Activated naive CD4-positive, alpha-beta T cell treated with anti-CD3 and anti-CD28 coated beads, Interleukin-2, amount 50 U/mL, for 72 hours (primary cell): ENCODE measurements around the gene FAM20C. TPM values are rescaled to one million over a fixed set of nuclear protein-coding genes. Genes with fewer than 3 reads are reported as not detected.
"Not testable (repeated sequence)": the region's sequence is repeated elsewhere in the genome, so short reads cannot be mapped to it uniquely, and the experiment has no call there.

Source experiments
- ATAC-seq, 2 donors: fragments of 150-1000 bp; cut with Tn5 transposase; 2 replicates each; pipeline ENCODE4 v1.10.0; 2021; ENCODE audit warnings: mild to moderate bottlenecking in 2 of 2, moderate library complexity in 2 of 2
- DNase-seq, 2 donors: peaks; one replicate each; pipeline ENCODE4 v3.0.0; 2021 to 2022; ENCODE audit warnings: low spot score in 2 of 2
- H3K27ac Mint-ChIP-seq, 2 donors: one replicate each; pipeline ENCODE4 v1.8.0; 2022; ENCODE audit warnings: mild to moderate bottlenecking in 2 of 2, mixed read lengths in 2 of 2
- H3K36me3 Mint-ChIP-seq, 2 donors: one replicate each; pipeline ENCODE4 v1.8.0; 2022; ENCODE audit warnings: mixed read lengths in 2 of 2
- H3K9me3 Mint-ChIP-seq, 2 donors: one replicate each; pipeline ENCODE4 v1.8.0; 2022; ENCODE audit warnings: mixed read lengths in 2 of 2
- total RNA-seq, 2 donors: library from RNA; stranded (reverse); gene quantifications; one replicate each; pipeline ENCODE4 v1.2.3, GENCODE V29; 2022

Gene FAM20C
- total RNA-seq, 2 donors from 2014 or later, result 0.53 TPM; not detected in 1

- Mint-ChIP-seq H3K9me3 (no peaks in the 10 kb centered on the region), H3K36me3 (no peaks in the 10 kb centered on the region), H3K27ac (no peak within 1 kb of the TSS)
- DNase-seq, result peak in 1 of 2 donors; percentile 28
- ATAC-seq, result no peak
These were observed 97.6 kb downstream of the FAM20C start, which contains the start of gene FOXL3 for GRCh38 chr7:289756-290553. Gene FOXL3 (plus strand): TSS chr7:290170. CDS start chr7:290170, 0 bp downstream.

- DNase-seq (peak in 1 of 2 donors; percentile 23), ATAC-seq (no peak)
- no peak overlapping the region for H3K27ac Mint-ChIP-seq
- no peaks in the 10 kb centered on the region for H3K36me3 Mint-ChIP-seq
- H3K9me3 Mint-ChIP-seq, result no peaks in the 10 kb centered on the region
These were observed 98.4 kb downstream of the FAM20C start for GRCh38 chr7:290554-291372.

GRCh38 chr7:291373-292092 lies 99.2 kb downstream of the FAM20C start:
- Mint-ChIP-seq H3K9me3 (no peaks in the 10 kb centered on the region), H3K36me3 (no peaks in the 10 kb centered on the region), H3K27ac (no peak overlapping the region)
- ATAC-seq (no peak), DNase-seq (no peak)

- ATAC-seq (no peak), DNase-seq (no peak)
- H3K9me3 Mint-ChIP-seq, result no peaks in the 10 kb centered on the region
- H3K27ac Mint-ChIP-seq, result no peak overlapping the region
- H3K36me3 Mint-ChIP-seq, result no peaks in the 10 kb centered on the region
These were observed 99.9 kb downstream of the FAM20C start for GRCh38 chr7:292226-292625.

GRCh38 chr7:292826-293225 lies 100.5 kb downstream of the FAM20C start:
- no peaks in the 10 kb centered on the region for H3K9me3 Mint-ChIP-seq
- DNase-seq, result no peak
- H3K36me3 Mint-ChIP-seq, result no peaks in the 10 kb centered on the region
- H3K27ac Mint-ChIP-seq, result no peak overlapping the region
- ATAC-seq, result no peak

- no peak for ATAC-seq
- no peak for DNase-seq
- Mint-ChIP-seq H3K27ac (no peak overlapping the region), H3K36me3 (no peaks in the 10 kb centered on the region), H3K9me3 (no peaks in the 10 kb centered on the region)
These were observed 101.5 kb downstream of the FAM20C start for GRCh38 chr7:293681-294439.

GRCh38 chr7:294440-295154 lies 102.2 kb downstream of the FAM20C start:
- Mint-ChIP-seq H3K27ac (no peak overlapping the region), H3K36me3 (no peaks in the 10 kb centered on the region), H3K9me3 (no peaks in the 10 kb centered on the region)
- DNase-seq, result peak in 1 of 2 donors; percentile 18
- ATAC-seq, result no peak

GRCh38 chr7:295155-296154 lies 103.1 kb downstream of the FAM20C start:
- no peak overlapping the region for H3K27ac Mint-ChIP-seq
- DNase-seq (peak in 1 of 2 donors; percentile 48), ATAC-seq (no peak)
- H3K9me3 Mint-ChIP-seq, result no peaks in the 10 kb centered on the region
- H3K36me3 Mint-ChIP-seq, result no peaks in the 10 kb centered on the region

GRCh38 chr7:296373-296945 lies 104.1 kb downstream of the FAM20C start:
- H3K27ac Mint-ChIP-seq, result no peak overlapping the region
- no peaks in the 10 kb centered on the region for H3K36me3 Mint-ChIP-seq
- DNase-seq (peak in 1 of 2 donors; percentile 30), ATAC-seq (no peak)
- H3K9me3 Mint-ChIP-seq, result no peaks in the 10 kb centered on the region

GRCh38 chr7:297141-297540 lies 104.8 kb downstream of the FAM20C start:
- not testable (repeated sequence) for H3K9me3 Mint-ChIP-seq, H3K36me3 Mint-ChIP-seq, H3K27ac Mint-ChIP-seq, ATAC-seq
- DNase-seq, result peak in 1 of 2 donors; percentile 7

GRCh38 chr7:297611-298374 lies 105.4 kb downstream of the FAM20C start:
- no peaks in the 10 kb centered on the region for H3K9me3 Mint-ChIP-seq
- ATAC-seq (no peak), DNase-seq (peak in 1 of 2 donors; percentile 41)
- H3K36me3 Mint-ChIP-seq, result no peaks in the 10 kb centered on the region
- no peak overlapping the region for H3K27ac Mint-ChIP-seq

- DNase-seq (no peak), ATAC-seq (no peak)
- H3K9me3 Mint-ChIP-seq, result no peaks in the 10 kb centered on the region
- no peak overlapping the region for H3K27ac Mint-ChIP-seq
- H3K36me3 Mint-ChIP-seq, result no peaks in the 10 kb centered on the region
These were observed 106.0 kb downstream of the FAM20C start for GRCh38 chr7:298375-298702.

GRCh38 chr7:298743-299142 lies 106.4 kb downstream of the FAM20C start:
- Mint-ChIP-seq H3K9me3 (no peaks in the 10 kb centered on the region), H3K27ac (no peak overlapping the region), H3K36me3 (no peaks in the 10 kb centered on the region)
- ATAC-seq (no peak), DNase-seq (no peak)

GRCh38 chr7:299169-299568 lies 106.8 kb downstream of the FAM20C start:
- H3K9me3 Mint-ChIP-seq, result no peaks in the 10 kb centered on the region
- H3K27ac Mint-ChIP-seq, result no peak overlapping the region
- peak in 1 of 2 donors; percentile 49 for DNase-seq
- no peak for ATAC-seq
- H3K36me3 Mint-ChIP-seq, result no peaks in the 10 kb centered on the region
